Measurements from ENCODE around the gene NCKAP5.

NCKAP5 gene

GRCh38 chr2:133393895-133394294, 174.4 kb downstream of the NCKAP5 start:
- DNase-seq (ENCODE audit: insufficient read length), result no peak
- no peak for FAIRE-seq
- TF ChIP-seq POLR2A (IDR thresholded peaks at IDR 0.05; ENCODE audit: low read depth, low read length) (no peak), TAF1 (IDR thresholded peaks at IDR 0.05; ENCODE audit: borderline replicate concordance, low read depth, low read length) (no peak), POLR2AphosphoS5 (IDR thresholded peaks at IDR 0.05; ENCODE audit: low read depth, low read length) (no peak)

DNA sequence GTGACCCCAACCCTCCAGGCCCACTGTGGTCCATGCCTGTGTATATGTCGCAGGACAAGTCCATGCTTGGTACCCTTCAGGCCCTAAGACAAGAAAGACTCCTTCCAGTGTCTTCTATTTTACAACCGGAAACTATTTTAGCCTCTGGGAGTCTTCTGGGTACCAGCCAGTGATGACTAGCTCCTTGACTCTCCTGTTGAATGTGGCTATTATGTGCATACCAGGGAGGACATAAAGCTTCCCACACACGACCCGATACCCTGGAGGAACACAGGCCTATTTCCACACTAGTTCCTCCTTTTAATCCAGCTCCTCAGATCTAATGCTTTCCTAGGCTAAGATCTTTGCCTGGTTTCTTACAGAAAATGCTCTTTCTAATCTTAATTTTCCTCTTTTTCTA, 178.1 kb downstream of the NCKAP5 start:
- TF ChIP-seq POLR2AphosphoS5 (IDR thresholded peaks at IDR 0.05; ENCODE audit: low read depth, low read length) (no peak), TAF1 (IDR thresholded peaks at IDR 0.05; ENCODE audit: borderline replicate concordance, low read depth, low read length) (no peak), POLR2A (IDR thresholded peaks at IDR 0.05; ENCODE audit: low read depth, low read length) (no peak)
- DNase-seq (ENCODE audit: insufficient read length), result no peak
- no peak for FAIRE-seq

- no peak for DNase-seq (ENCODE audit: insufficient read length)
- no peak for TF ChIP-seq POLR2A (IDR thresholded peaks at IDR 0.05; ENCODE audit: low read depth, low read length)
- TF ChIP-seq POLR2AphosphoS5 (IDR thresholded peaks at IDR 0.05; ENCODE audit: low read depth, low read length), result no peak
- no peak for TF ChIP-seq TAF1 (IDR thresholded peaks at IDR 0.05; ENCODE audit: borderline replicate concordance, low read depth, low read length)
- no peak for FAIRE-seq
Observed at GRCh38 chr2:133389569-133389968, 178.7 kb downstream of the NCKAP5 start.

DNA sequence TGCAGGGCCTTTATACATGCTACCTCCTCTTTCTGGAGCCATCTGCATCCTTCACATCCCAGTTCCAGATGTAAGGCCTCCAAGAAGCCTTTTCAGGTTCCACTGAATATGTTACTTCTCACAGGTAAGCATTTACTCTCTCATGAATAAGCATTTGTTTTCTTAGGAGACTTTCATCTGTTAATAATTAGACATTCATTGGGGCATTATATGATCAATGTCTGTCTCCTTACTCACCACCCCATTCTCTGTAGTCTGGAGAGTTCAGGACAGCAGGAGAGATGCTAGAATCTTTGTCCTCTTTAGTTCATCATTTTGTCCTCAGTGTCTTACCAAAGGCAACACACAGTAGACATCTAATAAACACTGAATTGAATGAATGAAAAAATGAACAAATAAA, 185.7 kb downstream of the NCKAP5 start:
- FAIRE-seq, result no peak
- DNase-seq (ENCODE audit: insufficient read length), result no peak

GRCh38 chr2:133380991-133381390, 187.3 kb downstream of the NCKAP5 start:
- DNase-seq (ENCODE audit: insufficient read length), result no peak
- FAIRE-seq, result no peak
- TF ChIP-seq POLR2A (IDR thresholded peaks at IDR 0.05; ENCODE audit: low read depth, low read length), result no peak
- no peak for TF ChIP-seq TAF1 (IDR thresholded peaks at IDR 0.05; ENCODE audit: borderline replicate concordance, low read depth, low read length)
- no peak for TF ChIP-seq POLR2AphosphoS5 (IDR thresholded peaks at IDR 0.05; ENCODE audit: low read depth, low read length)

More for the DNA sequence above, 185.7 kb downstream of the NCKAP5 start:
- TF ChIP-seq POLR2AphosphoS5 (IDR thresholded peaks at IDR 0.05; ENCODE audit: low read depth, low read length) (no peak), POLR2A (IDR thresholded peaks at IDR 0.05; ENCODE audit: low read depth, low read length) (no peak), TAF1 (IDR thresholded peaks at IDR 0.05; ENCODE audit: borderline replicate concordance, low read depth, low read length) (no peak)

DNA sequence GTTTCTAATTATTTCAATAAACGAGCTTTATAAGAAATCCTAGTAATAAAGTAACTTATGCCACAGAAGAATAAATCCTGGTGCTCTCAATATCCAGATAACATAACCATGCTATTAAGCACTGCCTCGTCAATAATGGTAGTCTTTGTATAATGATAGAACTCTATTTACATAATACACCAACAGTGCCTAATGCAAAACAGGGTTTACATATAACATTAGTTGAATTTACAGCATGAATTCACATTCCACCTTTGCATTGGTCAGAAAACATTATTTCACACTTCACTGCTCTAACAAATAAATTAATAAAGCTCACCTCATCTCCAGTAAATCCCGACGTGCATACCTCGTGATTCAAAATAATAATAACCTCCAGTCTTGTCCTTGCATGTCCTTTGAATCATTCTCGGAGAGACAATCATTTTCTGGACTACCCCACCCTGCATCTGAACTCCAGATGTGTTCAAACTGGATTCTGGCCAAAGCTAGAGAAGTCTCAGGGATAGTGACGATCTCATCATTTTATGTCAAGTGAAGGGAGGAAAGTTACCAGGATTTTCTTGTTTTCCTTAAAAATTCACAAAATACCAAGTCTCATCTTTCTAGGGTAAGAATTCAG, 189.2 kb downstream of the NCKAP5 start:
- FAIRE-seq (no peak), DNase-seq (ENCODE audit: insufficient read length) (no peak)
- TF ChIP-seq POLR2A (IDR thresholded peaks at IDR 0.05; ENCODE audit: low read depth, low read length), result no peak
- TF ChIP-seq TAF1 (IDR thresholded peaks at IDR 0.05; ENCODE audit: borderline replicate concordance, low read depth, low read length), result no peak
- no peak for TF ChIP-seq POLR2AphosphoS5 (IDR thresholded peaks at IDR 0.05; ENCODE audit: low read depth, low read length)

DNA sequence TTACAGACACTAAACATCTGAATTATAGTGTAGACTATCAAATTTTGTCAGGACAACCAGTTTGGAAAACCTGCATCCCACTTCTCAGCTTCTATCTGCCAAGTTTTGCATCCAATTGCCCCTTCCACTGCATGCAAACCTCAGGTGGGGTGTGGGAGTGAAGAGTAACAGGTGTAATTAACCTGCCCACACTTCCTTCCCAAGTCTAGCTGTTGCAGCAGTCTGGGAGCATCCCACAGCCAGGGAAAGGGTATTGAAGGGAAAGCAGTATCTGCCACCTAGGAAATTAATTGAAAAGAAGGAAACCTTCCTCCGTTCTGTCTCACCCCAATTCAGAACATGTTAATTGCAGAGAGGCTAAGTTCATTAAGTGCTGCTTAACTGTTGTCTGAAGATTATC, 189.9 kb downstream of the NCKAP5 start:
- FAIRE-seq, result no peak
- TF ChIP-seq POLR2AphosphoS5 (IDR thresholded peaks at IDR 0.05; ENCODE audit: low read depth, low read length) (no peak), TAF1 (IDR thresholded peaks at IDR 0.05; ENCODE audit: borderline replicate concordance, low read depth, low read length) (no peak), POLR2A (IDR thresholded peaks at IDR 0.05; ENCODE audit: low read depth, low read length) (no peak)
- no peak for DNase-seq (ENCODE audit: insufficient read length)

DNA sequence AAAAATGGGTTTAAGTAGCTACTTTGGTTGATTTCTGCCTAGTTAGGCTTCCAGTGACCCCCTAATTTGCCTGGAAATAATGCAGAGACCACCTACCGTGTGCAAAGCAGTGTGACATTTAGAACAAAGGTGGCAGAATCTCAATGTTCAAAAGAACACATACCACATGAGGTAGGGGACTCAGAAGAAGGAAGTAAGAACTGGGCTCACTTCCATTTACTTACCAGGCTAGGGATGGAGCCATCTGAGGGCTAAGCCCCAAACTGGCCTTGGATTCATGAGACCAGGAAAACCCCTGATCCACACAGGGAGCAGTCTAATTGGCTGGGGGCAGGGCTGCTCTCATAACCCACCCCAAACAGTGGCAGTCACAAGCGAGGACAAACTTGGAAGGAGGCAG, 190.7 kb downstream of the NCKAP5 start:
- no peak for FAIRE-seq
- no peak for DNase-seq (ENCODE audit: insufficient read length)
- TF ChIP-seq POLR2A (IDR thresholded peaks at IDR 0.05; ENCODE audit: low read depth, low read length) (no peak), POLR2AphosphoS5 (IDR thresholded peaks at IDR 0.05; ENCODE audit: low read depth, low read length) (no peak), TAF1 (IDR thresholded peaks at IDR 0.05; ENCODE audit: borderline replicate concordance, low read depth, low read length) (no peak)

DNA sequence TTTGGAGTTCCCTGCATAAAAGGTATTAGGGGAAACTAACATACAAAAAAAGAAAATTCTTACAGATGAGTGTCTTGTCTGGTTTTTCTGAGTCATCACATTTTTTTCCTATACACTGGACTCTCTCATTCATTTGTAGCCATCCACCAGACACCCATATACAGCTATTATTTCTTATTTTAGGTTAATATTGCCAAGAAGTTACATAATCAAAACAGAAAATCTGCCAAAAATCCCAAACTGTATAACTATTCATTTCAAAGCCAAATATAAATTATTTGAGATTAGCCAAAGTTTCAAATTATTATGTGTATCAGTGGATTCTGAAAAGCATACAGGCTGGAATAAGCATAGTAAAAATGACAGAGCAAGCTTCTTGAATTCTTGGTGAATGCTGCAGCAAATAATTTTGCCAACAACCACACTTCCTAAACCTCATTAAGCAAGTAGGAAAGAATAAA, 191.2 kb downstream of the NCKAP5 start:
- FAIRE-seq (no peak), DNase-seq (ENCODE audit: insufficient read length) (no peak)
- TF ChIP-seq POLR2AphosphoS5 (IDR thresholded peaks at IDR 0.05; ENCODE audit: low read depth, low read length) (no peak), TAF1 (IDR thresholded peaks at IDR 0.05; ENCODE audit: borderline replicate concordance, low read depth, low read length) (no peak), POLR2A (IDR thresholded peaks at IDR 0.05; ENCODE audit: low read depth, low read length) (no peak)

- DNase-seq (ENCODE audit: insufficient read length), result no peak
- FAIRE-seq, result no peak
- TF ChIP-seq POLR2AphosphoS5 (IDR thresholded peaks at IDR 0.05; ENCODE audit: low read depth, low read length) (no peak), POLR2A (IDR thresholded peaks at IDR 0.05; ENCODE audit: low read depth, low read length) (no peak), TAF1 (IDR thresholded peaks at IDR 0.05; ENCODE audit: borderline replicate concordance, low read depth, low read length) (no peak)
Observed at GRCh38 chr2:133374781-133375180, 193.5 kb downstream of the NCKAP5 start.

GRCh38 chr2:133371286-133371685, 197.0 kb downstream of the NCKAP5 start:
- DNase-seq (ENCODE audit: insufficient read length), result no peak
- FAIRE-seq, result no peak
- TF ChIP-seq POLR2A (IDR thresholded peaks at IDR 0.05; ENCODE audit: low read depth, low read length) (no peak), TAF1 (IDR thresholded peaks at IDR 0.05; ENCODE audit: borderline replicate concordance, low read depth, low read length) (no peak), POLR2AphosphoS5 (IDR thresholded peaks at IDR 0.05; ENCODE audit: low read depth, low read length) (no peak)

- no peak for DNase-seq (ENCODE audit: insufficient read length)
- TF ChIP-seq TAF1 (IDR thresholded peaks at IDR 0.05; ENCODE audit: borderline replicate concordance, low read depth, low read length), result no peak
- no peak for FAIRE-seq
Observed at GRCh38 chr2:133369901-133370658, 198.2 kb downstream of the NCKAP5 start.

Data from GM12892 (cell line).